ENCODE results near the gene ADK.
"Not testable (repeated sequence)": the region's sequence is repeated elsewhere in the genome, so short reads cannot be mapped to it uniquely, and the experiment has no call there.

- TF ChIP-seq POLR2AphosphoS5, POLR2A (IDR thresholded peaks at IDR 0.05): not testable (repeated sequence)
Measured at GRCh38 chr10:74527611-74528010, 376.6 kb downstream of the ADK start.

Data from gastroesophageal sphincter (tissue), 2 donors.